GM18868 (cell line): Measurements from ENCODE around the gene AIF1.

Experiments
- ATAC-seq: cut with Tn5 transposase; IDR thresholded peaks from one replicate; pipeline ENCODE4 v1.9.1; 2021; ENCODE audit warnings: mild to moderate bottlenecking, moderate library complexity; ENCODE audit not compliant: unreplicated experiment

The AIF1 gene

DNA sequence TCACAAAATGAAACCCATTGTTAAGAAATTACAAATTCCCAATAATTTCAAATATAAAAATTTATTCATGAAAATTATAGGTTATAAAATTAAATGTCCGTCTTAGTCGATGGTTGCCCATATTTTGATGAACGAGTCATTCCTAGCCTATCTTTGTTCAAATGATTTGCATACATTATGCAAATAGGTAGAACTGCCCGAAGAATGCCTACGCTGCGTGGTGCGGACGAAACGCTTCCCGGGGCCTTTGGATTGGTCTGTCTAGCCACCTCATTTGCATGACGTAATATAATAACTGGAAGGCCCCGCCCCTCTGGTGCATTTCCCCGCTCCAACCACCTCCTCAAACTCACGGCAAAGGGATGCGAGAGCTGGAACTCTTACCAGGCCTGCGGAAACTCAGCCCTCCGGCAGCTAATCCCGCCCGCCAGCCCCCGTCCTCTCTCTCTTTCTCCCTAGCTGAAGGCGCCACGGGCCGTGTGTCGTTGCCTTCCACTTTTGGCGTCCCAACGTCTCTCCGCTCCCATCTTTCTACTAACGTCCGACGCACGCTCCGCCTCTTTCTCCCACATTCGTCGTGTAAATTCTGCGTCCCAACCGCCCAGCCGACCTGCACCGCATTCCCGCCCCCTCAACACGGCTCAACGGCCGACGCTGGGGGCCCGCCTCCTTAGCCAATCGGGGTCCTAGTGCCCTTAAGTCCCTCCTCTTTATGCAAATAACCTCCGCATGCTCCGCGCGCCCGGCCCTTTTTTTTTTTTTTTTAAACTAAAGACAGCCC is 5.0 kb downstream of the AIF1 start:
- ATAC-seq, result peak; percentile 85

DNA sequence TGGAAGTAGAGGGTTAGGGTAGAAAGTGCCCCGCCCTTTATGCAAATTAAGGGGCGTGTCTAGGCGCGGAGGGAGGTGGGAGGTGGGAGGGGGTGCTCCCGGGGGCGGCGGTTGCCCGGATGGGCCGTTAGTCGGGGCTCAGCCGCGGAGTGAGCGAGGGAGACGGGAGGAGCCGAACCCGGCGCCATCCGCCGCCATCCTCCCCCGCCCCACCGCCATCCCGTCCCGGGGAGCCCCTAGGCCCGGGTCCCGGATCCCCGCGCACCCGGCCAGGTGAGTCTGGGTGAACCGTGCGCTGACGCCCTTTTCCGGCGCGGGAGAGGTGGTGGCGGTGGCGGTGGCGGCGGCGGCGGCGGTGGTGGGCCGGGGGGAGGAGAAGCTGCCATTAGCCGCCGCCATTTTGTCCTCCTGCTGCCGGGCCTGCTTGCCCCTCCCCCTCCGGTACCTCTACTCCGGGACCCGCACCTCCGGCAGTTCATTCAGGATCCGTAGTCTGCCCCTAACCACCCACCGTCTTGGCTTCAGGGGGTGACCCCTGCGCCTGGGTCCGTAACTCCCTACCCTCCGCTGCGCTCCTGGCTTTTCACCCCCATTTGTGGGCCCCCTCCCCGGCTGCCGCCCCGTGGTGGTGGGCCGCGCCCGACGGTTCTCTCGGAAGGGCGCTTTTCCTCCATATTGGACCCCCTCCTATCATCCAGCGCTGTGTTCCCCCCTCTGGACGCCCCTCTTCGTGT is 5.7 kb downstream of the AIF1 start, which contains the start of gene PRRC2A:
Gene PRRC2A, plus strand, starts transcription at position 130 of the 734 bp plus-strand sequence. CDS start 2,075 bp downstream, outside the sequence.
- peak; percentile 31 for ATAC-seq

DNA sequence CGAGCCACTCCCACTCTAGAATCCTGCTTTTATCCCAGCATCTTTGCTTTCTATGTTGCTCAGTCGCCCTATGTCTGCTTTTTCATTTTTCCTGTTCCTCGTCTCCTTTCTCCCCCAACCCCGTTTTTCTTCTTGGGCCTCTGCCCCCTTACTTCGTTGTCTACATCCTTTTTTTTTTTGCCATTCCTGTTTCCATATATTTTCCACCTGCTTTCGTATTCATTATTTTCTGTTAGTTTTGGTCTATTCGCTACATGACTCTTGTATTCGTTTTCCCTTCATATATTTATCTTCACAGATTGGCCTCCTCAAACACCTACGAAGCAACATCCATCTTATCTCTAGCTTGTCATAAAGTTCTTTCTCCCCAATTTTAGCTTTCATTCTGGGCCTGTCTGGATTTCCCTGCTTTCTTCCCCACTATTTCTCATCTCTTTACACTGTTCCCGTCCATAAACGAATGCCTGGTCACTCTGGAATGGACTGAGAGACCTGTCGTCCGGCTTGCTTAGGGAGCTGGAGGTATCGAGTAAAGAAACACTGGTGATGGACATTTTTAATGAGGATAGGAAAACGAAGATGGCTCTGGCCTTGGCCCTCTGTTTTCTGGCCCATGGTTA is 6.4 kb downstream of the AIF1 start:
- no peak for ATAC-seq

DNA sequence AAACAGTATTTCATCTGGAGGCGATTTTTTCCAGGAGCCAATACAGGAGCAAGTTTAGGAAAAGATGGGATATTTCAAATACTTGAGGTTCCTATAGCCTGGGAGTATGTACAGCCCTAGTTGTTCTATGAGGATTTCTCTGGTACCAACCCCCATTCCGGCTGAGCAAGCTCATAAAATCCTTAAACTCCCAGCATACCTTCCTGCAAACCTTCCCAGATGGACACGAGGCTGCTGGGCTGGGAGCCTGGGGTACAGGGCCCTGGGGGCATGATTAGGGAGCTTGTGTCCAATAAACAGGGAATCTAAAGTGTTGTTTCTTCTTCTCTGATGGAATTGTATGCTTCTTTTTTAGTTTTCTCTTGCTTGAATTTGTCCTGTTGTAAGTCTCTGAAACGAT is 7.0 kb downstream of the AIF1 start:
- no peak for ATAC-seq

DNA sequence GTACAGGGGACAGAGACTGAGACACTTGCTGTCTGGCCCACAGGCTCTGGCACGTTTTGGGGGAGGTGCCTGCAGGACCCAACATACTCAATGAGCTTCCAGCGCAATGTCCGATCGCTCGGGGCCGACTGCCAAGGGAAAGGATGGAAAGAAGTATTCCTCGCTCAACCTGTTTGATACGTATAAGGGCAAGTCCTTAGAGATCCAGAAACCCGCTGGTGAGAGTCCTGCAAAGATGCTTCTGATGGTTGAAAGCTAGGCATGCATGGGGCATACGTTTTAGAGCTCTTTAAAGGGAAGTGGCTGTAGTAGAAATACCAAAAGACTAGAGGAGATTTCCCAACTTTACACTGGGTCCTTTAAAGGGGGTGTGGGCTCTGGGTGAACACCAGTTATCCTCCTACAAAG is 7.7 kb downstream of the AIF1 start:
- no peak for ATAC-seq

DNA sequence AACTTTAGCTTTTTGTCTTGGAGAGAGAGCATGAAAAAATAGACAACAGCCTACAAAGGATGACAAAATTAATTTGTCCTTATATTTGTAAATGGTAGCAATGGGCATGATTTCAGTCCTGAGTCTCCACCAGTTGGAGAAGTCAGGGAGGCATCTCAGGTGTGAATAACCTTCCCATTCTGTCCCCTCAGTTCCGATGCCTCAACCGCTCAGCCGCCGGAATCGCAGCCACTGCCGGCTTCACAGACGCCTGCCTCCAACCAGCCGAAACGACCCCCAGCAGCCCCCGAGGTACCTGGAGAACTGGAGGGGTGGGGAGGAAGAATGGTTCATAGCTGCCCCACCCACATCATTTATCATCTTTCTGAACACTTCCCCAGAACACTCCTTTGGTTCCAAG is 9.0 kb downstream of the AIF1 start:
- no peak for ATAC-seq

DNA sequence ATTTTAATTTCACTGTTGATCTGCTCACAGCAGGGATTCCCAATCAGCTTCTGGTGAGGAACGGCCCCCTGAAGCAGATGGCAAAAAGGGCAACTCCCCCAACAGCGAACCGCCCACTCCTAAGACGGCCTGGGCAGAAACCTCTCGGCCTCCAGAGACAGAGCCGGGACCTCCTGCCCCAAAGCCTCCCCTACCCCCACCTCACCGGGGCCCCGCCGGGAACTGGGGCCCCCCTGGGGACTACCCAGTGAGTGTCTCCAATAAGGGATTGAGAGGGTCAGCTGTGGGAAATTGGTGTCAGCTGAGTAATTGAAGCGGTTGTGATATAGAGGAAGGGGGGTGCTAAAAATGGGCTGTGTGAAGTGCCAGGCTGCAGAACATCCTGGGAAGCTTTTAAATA is 11.9 kb downstream of the AIF1 start:
- ATAC-seq, result no peak

DNA sequence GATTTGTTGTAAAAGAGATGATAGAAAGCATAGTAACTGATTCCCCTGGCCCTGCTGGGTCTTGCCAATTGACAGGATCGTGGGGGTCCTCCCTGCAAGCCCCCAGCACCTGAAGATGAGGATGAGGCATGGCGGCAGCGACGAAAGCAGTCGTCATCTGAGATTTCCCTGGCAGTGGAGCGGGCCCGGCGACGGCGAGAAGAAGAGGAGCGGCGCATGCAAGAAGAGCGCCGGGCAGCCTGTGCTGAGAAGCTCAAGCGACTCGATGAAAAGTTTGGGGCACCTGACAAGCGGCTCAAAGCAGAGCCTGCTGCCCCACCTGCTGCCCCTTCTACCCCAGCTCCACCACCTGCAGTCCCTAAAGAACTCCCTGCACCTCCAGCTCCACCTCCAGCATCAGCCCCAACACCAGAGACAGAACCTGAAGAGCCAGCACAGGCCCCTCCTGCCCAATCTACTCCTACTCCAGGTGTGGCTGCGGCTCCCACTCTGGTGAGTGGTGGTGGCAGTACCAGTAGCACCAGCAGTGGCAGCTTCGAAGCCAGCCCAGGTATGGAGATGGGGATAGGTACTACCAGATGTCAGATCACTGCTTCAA is 12.8 kb downstream of the AIF1 start:
- no peak for ATAC-seq

DNA sequence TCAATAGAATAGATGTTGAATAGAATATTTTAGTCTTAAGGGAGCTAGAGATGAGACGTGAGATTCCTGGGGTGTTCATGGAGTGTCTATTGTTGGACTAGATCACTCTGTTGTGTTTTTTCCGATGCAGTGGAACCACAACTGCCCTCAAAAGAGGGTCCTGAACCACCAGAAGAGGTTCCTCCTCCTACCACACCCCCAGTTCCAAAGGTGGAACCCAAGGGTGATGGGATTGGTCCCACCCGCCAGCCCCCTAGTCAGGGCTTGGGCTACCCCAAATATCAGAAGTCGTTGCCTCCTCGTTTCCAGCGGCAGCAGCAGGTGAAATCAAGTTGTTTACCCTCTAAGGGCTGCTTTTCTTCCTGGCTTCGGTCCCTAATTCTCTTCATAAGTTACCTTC is 14.0 kb downstream of the AIF1 start:
- ATAC-seq, result no peak

DNA sequence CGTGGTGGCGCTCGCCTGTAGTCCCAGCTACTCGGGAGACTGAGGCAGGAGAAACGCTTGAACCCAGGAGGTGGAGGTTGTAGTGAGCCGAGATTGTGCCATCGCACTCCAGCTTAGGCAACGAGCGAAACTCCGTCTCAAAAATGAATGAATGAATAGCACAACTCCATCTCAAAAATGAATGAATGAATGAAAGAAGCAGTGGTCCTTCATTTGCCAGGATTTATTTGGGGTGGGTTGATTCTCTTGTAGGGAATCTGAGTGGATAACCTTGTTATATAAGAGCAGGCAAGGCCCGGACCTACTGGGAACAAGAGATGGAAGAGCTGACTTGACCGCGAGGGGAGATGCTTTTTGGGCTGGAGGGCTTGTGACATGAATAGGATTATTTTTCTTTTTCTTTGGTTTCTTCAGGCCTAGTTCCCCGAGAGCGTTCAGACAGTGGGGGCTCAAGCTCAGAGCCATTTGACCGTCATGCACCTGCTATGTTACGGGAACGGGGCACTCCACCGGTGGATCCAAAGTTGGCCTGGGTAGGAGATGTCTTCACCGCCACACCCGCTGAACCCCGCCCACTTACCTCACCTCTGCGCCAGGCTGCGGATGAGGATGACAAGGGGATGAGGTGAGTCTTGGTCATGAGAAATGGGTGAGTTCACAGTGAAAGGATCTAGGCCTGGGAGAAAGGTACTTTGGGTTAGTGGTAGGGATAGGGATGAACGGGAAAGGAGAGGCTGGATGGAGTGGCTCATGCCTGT is 15.3 kb downstream of the AIF1 start:
- ATAC-seq, result no peak

DNA sequence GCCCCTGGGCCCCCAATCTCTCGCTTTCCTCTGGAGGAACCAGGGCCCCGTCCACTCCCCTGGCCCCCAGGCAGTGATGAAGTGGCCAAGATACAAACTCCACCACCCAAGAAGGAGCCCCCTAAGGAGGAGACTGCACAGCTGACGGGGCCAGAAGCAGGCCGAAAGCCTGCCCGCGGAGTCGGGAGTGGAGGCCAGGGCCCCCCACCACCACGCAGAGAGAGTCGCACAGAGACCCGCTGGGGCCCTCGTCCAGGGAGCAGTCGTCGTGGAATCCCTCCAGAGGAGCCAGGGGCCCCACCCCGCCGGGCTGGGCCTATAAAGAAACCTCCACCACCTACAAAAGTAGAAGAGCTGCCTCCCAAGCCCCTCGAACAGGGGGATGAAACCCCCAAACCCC is 16.2 kb downstream of the AIF1 start:
- no peak for ATAC-seq

DNA sequence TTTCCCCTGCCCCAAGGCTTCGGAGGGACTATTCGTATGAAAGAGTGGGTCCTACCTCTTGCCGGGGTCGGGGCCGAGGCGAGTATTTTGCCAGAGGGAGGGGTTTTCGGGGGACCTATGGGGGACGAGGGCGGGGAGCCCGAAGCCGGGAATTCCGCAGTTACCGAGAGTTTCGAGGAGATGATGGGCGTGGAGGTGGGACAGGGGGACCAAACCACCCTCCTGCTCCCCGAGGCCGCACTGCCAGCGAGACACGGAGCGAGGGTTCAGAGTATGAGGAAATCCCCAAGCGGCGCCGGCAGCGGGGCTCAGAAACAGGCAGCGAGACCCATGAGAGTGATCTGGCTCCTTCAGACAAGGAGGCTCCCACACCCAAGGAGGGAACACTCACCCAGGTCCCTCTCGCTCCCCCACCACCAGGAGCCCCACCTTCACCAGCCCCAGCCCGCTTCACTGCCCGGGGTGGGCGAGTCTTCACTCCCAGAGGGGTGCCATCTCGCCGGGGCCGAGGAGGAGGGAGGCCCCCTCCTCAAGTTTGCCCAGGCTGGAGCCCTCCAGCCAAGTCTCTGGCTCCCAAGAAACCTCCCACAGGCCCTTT is 16.7 kb downstream of the AIF1 start:
- no peak for ATAC-seq

DNA sequence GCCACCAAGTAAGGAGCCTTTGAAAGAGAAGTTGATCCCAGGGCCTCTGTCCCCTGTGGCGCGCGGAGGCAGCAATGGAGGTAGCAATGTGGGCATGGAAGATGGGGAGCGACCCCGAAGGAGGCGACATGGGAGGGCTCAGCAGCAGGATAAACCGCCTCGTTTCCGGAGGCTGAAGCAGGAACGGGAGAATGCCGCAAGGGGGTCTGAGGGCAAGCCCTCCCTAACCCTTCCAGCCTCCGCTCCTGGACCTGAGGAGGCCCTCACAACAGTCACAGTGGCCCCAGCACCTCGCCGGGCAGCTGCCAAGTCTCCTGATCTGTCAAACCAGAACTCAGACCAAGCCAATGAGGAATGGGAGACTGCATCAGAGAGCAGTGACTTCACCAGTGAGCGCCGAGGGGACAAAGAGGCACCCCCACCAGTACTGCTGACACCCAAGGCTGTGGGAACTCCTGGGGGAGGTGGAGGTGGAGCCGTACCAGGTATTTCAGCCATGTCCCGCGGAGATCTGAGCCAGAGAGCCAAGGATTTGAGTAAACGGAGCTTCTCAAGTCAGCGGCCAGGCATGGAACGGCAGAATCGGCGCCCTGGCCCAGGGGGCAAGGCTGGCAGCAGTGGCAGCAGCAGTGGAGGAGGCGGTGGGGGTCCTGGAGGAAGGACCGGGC is 17.4 kb downstream of the AIF1 start:
- ATAC-seq, result no peak

DNA sequence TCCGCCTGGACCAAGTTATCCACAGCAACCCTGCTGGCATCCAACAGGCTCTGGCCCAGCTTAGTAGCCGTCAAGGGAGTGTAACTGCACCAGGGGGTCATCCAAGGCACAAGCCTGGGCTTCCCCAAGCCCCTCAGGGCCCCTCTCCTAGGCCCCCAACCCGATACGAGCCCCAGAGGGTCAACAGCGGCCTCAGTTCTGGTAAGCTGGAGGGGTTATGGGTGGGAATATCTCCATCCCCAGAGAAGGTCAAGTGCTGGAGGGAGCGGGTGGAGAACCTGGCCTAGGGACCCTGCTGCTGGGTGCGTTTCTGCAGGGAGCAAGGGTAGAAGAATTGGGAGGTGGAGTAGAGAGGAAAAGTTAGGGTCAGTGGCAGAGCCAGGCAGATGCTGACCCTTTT is 18.4 kb downstream of the AIF1 start:
- no peak for ATAC-seq

DNA sequence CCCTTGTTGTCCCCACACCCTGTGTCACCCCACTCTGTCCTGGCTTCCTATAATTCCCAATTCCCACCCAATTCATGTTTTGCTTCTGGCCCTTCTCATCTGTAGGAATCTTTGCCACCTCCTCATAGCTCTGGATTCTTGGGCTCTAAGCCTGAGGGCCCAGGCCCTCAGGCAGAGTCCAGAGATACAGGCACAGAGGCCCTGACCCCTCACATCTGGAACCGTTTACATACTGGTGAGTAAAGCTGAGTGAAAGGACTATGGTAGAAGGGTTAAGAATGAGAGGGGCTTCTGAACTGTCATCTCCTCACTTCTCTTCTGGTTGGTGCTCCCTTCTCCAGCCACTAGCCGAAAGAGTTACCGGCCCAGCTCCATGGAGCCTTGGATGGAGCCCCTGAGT is 19.1 kb downstream of the AIF1 start:
- no peak for ATAC-seq

DNA sequence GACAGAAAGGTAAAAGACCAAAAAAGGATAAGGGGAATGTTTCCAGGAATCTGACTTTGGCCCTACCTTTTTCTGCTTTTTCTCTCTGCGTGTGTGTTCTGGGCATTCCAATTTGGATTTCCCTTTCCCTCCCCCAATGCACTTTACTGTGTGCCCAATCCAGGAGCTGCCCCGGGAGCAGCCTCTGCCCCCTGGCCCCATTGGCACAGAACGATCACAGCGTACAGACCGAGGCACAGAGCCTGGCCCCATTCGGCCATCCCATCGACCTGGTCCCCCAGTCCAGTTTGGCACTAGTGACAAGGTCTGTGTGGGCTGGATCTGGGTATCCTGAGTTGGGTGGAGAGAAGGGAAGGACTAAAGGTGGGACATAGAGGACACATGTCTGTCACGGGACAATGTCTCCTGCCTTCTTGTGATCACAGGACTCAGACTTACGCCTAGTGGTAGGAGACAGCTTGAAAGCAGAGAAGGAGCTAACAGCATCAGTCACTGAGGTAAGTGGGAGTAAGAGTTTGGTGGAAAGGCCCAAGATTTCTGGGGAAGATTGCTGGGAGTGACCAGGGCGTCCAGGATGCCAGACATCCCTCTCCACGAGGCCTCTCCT is 20.0 kb downstream of the AIF1 start:
- no peak for ATAC-seq

DNA sequence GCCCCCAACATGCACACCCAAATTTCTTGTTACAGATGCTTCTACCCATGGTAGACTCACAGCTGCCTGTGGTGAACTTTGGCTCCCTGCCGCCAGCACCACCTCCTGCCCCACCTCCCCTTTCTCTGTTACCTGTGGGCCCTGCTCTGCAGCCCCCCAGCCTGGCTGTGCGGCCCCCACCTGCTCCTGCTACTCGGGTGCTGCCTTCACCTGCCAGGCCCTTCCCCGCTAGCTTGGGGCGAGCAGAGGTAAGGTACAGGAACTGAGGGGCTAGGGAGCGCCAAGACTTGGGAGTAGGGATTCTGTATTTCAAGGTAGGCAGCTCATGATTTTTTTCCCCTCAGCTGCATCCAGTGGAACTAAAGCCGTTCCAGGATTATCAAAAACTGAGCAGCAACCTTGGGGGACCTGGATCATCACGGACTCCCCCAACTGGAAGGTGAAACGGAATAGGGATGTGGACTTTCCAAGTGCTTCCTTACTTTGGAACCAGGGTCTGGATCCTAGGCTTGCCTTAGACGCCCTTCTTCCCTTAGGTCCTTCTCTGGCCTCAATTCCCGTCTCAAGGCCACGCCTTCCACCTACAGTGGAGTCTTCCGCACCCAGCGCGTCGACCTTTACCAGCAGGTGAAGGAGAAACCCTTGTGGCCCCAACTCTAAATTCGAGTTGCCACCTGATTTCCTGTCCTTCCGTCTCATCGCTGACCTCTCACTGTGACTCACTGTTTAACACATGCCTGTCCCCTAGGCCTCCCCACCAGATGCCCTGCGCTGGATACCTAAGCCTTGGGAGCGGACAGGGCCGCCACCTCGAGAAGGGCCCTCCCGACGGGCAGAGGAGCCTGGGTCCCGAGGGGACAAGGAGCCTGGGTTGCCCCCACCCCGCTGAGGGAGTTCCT is 21.9 kb downstream of the AIF1 start:
- ATAC-seq, result no peak

DNA sequence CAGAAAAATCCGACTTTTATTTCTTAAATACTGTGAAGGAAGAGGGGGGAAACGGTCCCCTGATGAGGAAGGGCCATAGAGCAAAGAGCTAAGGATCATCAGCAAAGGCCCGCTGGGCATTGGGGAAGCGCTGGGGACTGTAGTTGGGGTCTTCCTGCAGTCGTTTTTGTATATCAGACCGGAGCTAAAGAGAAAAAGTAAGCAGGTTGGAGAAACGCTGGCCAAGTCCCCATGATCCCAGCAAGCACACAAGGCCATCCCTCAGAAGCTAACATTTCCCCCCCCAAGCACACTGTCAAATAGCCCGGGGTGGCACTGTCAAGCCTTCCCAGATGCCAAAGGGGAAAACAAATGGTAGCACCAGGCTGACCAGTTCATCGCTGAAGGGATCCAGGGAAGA is 24.0 kb downstream of the AIF1 start:
- ATAC-seq, result no peak
